GM10248 (cell line): ENCODE data around the gene REC8.

Experiments
- CTCF ChIA-PET: fragments of 300-600 bp; sonication (Branson Sonifier 250); formaldehyde crosslinking; extraction: SDS; loops from one replicate; lab custom pipeline; 2021; ENCODE audit warnings: antibody characterized with exemption; lab: Yijun Ruan, JAX
- POLR2A ChIA-PET: fragments of 350-650 bp; sonication (Branson Sonifier 250); formaldehyde crosslinking; extraction: SDS; loops from one replicate; lab custom pipeline; 2020; ENCODE audit warnings: antibody characterized with exemption; lab: Yijun Ruan, JAX
- DNase-seq: peaks from one replicate; pipeline ENCODE4 v3.0.0; 2012; ENCODE audit errors: extremely low spot score
- TF ChIP-seq, protein P1 (sequence below): IDR thresholded peaks from 2 replicates; pipeline ENCODE4 v1.5.1; 2012; ENCODE audit warnings: mild to moderate bottlenecking, low read depth; ENCODE audit errors: extremely low read depth, missing control alignments, control extremely low read depth

Gene REC8

GRCh38 chr14:24171422-24172260 is at the start of gene REC8:
TSS of gene REC8 (plus strand) at chr14:24172080. CDS start at chr14:24172553, 473 bp downstream.
- ChIA-PET CTCF (interaction anchor here (1.2 to 5.4 kb wide), 4 partner anchors 11 to 70 kb away, joined by 3 to 38 read pairs (median 4); partner anchors contain the start of genes IRF9, PSME2 and TINF2), POLR2A (interaction anchor here (0.6 to 1.0 kb wide), 6 partner anchors 11 to 1139 kb away, joined by 4 to 11 read pairs (median 6); partner anchors contain the start of gene IRF9)
- TF ChIP-seq, protein P1, sequence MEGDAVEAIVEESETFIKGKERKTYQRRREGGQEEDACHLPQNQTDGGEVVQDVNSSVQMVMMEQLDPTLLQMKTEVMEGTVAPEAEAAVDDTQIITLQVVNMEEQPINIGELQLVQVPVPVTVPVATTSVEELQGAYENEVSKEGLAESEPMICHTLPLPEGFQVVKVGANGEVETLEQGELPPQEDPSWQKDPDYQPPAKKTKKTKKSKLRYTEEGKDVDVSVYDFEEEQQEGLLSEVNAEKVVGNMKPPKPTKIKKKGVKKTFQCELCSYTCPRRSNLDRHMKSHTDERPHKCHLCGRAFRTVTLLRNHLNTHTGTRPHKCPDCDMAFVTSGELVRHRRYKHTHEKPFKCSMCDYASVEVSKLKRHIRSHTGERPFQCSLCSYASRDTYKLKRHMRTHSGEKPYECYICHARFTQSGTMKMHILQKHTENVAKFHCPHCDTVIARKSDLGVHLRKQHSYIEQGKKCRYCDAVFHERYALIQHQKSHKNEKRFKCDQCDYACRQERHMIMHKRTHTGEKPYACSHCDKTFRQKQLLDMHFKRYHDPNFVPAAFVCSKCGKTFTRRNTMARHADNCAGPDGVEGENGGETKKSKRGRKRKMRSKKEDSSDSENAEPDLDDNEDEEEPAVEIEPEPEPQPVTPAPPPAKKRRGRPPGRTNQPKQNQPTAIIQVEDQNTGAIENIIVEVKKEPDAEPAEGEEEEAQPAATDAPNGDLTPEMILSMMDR, result no peak
- peak; percentile 91 for DNase-seq

GRCh38 chr14:24122416-24122815 is 49.5 kb upstream of the REC8 start:
- ChIA-PET POLR2A (no interaction called here), CTCF (interaction anchor here (1.6 to 6.5 kb wide), 2 partner anchors 13 to 15 kb away, joined by 3 to 38 read pairs; no protein-coding TSS in a partner anchor)
- TF ChIP-seq, protein P1, result no peak
- no peak for DNase-seq

DNA sequence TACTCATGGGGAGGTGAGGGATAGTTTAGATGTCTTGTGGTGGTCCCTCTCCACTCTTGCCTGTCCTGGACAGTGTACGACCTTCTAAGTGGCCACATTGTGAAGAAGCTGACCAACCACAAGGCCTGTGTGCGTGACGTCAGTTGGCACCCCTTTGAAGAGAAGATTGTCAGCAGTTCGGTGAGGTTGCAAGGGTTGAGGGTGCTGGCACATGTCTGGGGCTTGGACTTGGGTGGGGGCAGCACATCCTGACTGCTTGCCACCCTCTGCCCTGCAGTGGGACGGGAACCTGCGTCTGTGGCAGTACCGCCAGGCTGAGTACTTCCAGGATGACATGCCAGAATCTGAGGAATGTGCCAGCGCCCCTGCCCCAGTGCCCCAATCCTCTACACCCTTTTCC is 49.0 kb upstream of the REC8 start:
- POLR2A ChIA-PET, result no interaction called here
- CTCF ChIA-PET, result interaction anchor here (1.3 to 6.5 kb wide), 5 partner anchors 8 to 553 kb away, joined by 3 to 38 read pairs (median 6); partner anchors contain the start of genes DCAF11, IRF9 and NRL
- DNase-seq, result no peak
- TF ChIP-seq, protein P1, result no peak

- POLR2A ChIA-PET, result interaction anchor here (0.7 to 3.2 kb wide), 2 partner anchors 9 to 13 kb away, joined by 3 to 18 read pairs; partner anchors contain the start of genes DCAF11 and NRL
- CTCF ChIA-PET, result interaction anchor here (1.0 to 6.5 kb wide), 11 partner anchors 9 to 553 kb away, joined by 3 to 38 read pairs (median 5); partner anchors contain the start of genes DCAF11, IRF9 and NRL
- DNase-seq, result peak; percentile 45
- TF ChIP-seq, protein P1, result no peak
Observed at GRCh38 chr14:24123424-24124417, 48.2 kb upstream of the REC8 start.

GRCh38 chr14:24126939-24127338 is 44.9 kb upstream of the REC8 start:
- ChIA-PET CTCF (interaction anchor here (1.0 to 9.1 kb wide), 7 partner anchors 9 to 37 kb away, joined by 3 to 58 read pairs (median 5); partner anchors contain the start of genes DCAF11, EMC9, IRF9 and NRL), POLR2A (interaction anchor here (1.8 to 2.2 kb wide), 2 partner anchors 9 to 12 kb away, joined by 7 read pairs; partner anchors contain the start of genes DCAF11, NRL and PSME1)
- TF ChIP-seq, protein P1, result no peak
- DNase-seq, result no peak
